CMK (cell line): Measurements from ENCODE around the gene LHX4.

ENCODE experiments used
- DNase-seq: peaks from one replicate; pipeline ENCODE4 v3.0.0-alpha.2; 2010; ENCODE audit warnings: low read depth

Gene LHX4

DNA sequence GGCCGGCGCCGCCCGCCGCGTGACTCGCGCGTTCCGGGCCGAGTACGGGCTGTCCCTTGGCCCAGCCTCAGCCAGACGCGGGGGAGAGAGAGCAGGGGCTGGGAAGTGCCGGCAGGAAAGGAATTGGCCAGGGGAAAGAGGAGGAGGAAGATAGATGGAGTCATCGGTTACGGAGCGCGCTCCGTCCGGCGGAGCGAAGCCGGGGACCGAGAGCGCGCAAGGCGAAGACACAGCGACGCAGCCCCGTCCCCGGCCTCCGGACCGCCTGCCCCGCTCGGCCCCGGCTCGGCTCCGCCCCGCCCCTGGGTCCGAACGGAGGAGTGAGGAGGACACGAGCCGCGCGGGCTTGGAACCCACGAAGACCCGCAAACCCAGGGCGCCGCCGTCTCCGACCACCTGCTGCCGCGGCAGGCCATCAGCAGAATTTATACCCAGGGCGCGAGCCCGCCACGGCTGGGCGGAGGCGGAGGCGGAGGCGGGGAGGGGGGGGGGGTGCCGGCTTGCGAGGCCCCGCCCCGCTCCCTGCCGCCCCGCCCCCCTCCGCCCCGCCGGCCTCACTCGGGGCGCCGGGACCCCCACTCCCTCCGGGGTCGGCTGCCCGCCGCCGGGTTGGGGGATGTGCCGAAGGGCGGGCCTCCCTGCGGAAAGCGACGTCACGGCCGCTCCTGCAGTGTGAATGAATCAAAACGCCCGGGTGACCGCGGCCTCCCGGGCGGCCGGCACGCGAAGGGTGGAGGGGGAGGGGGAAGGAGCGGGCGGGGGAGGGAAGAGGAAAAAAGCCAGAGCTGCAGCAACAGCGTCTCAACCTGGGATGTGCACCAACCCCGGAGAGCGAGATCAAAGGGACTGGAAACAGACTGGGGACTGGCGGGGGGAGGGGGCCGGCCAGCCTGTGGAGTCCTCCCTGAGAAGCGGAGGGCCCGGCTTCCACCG, at the start of gene LHX4:
Gene LHX4, plus strand, starts transcription at position 782 of the 933 bp plus-strand sequence. CDS start 266 bp downstream, outside the sequence.
- DNase-seq, result no peak

DNA sequence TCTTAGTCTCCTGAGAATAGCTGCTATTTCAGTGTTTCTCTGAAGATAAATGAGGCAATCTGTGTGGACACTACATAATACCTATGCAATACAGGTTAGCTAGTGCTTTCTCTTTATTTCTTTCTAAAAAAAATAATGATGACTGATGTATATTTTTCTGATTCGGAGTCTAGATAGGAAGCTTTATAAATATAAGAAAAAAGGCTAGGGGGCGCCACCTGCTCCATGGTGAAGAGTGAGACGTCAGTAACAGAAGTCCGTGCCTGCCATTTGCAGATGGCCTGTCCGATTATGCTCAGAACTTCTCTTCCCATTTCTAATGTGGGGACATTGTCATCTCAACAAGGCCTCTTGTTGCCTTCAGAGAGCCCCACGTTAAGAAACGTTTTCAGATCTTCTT, 49.0 kb upstream of the LHX4 start:
- DNase-seq, result no peak

DNA sequence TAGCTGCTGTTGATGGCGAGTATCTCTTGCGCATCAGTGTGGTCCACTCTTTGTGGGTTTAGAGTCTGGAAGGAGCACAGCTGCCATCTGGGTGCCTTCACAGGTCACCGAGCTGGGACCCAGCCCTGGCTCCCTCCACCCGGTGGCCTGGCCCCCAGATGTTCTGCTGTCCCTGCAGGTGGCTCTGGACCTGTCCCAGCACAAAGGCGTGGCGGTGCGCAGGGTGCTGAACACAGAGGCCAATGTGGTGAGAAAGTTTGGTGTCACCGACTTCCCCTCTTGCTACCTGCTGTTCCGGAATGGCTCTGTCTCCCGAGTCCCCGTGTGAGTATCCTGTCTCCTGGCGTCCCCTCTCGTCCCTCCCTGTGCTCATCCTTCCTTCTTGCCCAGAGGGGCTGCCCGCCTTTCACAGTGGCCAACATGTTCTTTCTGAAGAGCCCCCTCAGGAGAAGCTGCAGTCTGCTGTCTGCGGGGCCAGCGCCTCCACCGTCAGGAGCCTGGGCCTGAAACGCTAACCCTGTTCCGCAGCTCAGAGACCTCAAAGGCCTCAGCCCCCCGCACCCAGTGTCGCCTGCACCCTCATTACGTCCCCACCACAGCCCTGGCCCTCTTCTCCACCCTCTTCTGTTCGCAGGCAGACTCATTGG, 47.9 kb upstream of the LHX4 start:
- DNase-seq, result no peak

DNA sequence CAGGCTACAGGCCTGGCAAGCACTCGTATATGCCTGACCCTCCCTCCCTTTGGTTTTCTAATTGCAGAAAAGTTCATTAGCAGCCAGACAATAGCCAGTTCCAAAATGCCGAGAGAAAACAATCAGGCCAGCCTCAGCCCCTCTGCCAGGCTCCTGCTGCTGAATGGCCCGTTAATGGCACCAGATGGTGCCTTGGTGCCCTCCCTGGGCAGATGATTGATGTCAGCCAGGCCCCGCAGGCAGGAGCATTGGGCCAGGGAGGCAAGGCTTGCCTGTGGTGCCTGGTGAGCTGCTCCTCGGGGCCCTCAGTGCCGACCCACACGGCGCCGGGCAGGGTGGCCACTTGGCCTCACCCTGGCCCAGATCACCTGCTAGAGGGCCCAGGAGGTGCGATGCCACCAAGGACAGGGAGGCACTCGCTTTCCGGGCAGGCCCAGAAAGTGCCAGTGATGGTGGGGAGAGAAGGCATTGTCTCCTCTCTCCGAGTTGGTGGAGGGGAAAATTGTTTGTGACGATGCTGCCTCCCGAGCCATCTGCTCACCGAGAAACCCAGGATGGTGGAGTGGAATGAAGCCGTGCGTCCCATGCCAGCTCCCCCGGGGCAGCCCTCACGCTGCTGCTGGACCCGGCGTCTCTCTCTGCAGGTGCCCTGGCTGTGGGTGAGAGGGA, 47.3 kb upstream of the LHX4 start:
- no peak for DNase-seq

DNA sequence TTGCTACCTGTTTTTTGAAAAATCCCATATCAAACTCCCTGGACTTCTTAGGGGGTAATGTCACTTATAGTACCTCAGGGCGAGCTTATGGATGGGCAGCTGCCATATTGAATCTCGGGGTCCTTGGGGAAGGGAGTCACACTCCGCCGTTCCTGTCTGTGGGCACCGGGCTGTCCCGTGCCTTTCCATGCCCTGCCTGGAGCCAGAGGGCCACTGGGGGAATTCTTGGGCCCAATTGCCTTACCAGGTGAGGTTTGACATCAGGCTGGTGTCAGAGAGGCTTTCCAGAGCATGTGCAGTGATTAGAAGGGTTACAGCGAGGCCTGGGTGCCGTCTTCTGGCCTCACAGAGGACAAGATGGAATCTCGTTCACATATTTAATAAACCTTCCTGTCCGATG, 46.6 kb upstream of the LHX4 start:
- no peak for DNase-seq

DNA sequence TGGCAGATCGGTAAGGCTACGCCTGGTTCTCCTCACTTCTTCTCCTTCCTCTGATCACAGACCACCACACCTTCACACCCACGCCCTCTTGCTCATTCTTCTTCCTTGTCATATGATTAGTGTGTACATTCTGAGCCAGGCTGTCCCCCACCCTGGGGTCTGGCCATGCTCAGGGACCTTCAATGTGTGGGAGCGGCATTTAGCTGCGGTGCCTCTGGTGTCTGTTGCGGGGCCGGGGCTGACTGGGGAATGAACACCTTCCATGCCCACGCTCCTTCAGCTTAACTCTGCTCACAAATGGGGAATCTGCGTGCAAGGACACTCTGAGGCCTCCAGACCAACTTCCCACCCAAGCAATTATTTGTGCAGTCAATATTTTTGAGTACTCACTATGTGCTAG, 46.0 kb upstream of the LHX4 start:
- no peak for DNase-seq

DNA sequence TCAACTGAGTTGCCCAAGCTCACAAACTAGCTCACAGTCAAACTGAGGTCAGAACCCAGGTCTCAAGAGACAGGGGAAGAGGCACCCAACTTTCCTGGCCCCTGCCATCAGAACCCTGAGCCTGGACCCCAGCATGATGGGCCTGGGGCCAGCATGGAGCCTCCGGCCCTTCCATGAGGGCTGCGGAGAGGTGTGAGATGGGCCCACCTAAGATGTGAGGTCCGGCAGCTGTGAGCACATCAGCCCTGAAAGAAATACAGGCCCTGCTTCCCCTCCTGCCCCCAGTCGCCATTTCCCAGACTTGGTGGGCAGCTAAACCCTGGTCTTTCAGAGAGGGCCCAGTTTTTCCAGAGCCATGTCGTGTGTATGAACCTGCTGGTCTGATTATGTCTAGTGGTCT, 44.8 kb upstream of the LHX4 start:
- DNase-seq, result no peak

DNA sequence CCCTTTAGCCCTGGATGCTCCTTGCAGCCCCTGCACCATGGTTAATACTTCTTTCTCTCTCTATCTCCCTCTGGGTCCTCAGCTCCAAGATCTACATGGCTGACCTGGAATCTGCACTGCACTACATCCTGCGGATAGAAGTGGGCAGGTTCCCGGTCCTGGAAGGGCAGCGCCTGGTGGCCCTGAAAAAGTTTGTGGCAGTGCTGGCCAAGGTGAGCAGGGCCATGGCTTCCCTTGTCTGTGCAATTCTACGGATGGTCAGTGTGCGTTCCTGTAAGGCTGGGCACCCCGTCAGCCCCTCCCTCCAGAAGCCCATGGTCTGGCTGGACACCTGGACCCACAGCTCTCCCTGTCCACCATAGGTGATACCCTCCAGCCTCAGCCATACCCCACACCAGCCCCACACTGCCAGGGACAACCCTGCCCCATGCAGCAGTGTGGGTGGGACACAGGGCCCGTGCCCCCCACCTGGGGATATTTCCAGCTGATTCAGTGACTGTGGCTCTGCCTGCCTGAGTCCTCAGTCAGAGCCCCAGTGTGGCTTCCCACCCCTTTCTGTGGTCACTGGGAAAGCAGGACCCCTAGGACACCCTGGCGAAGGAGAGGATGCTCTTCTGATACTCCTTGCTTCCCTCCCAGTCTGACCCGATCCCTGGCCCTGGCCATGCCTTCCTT, 44.0 kb upstream of the LHX4 start:
- no peak for DNase-seq

DNA sequence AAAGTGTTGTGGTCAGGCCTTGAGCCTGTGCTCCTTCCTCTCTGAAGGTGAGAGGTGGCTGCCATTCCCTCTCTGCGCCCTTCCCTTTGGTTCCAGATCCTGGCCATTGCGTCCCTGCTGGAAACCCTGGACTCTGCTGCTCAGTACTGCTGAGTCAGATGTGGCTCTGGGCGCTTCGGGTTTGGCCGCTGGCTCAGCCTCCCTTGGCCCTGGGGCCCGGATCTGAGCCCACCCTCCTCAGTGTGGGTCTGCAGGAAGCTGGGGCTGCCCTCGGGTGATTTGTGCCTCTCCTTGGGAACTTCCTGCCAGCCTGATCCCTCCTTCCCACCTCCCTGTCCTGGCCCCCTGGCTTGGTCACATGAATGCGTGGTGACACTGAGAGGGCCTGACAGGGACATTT, 43.2 kb upstream of the LHX4 start:
- no peak for DNase-seq

DNA sequence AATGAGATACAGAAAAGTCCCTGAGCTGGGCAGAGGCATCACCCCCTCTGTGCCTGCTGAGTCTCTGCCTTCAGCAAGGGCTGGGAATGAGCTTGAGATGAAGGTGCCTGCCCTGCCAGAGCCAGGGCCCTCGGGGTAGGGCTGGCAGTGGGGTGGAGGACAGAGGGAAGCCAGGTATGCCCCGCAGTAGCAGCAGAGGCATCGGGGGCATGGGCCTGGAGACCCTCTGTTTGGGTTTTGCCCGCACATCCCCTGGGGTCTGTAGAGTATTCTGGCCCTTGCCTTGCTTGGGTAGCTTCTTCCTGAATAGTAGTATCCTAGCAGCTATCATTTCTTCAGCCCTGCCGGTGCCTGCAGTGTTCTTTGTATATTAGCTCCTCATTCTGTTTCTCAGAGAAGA, 42.4 kb upstream of the LHX4 start:
- no peak for DNase-seq

DNA sequence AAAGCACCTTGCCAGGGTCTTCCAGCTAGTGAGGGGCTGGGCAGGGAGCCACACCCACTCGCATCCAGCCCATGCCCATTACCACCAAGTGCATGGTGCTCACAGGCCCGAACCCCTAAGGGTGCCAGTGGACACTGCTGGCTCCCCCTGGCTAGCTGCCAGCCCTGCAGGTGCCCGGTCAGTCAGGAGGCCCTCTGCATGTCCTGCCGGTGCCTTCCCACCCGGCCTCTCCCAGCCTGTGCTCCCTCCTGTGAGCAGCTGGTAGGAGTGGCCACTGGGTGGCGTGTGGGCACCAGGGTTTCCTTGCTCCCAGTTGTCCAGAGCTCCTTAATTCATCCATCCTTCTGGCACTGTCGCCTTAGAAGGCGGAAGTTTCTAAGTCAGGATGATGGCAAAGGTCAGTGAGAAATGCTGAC, 42.0 kb upstream of the LHX4 start:
- DNase-seq, result no peak

DNA sequence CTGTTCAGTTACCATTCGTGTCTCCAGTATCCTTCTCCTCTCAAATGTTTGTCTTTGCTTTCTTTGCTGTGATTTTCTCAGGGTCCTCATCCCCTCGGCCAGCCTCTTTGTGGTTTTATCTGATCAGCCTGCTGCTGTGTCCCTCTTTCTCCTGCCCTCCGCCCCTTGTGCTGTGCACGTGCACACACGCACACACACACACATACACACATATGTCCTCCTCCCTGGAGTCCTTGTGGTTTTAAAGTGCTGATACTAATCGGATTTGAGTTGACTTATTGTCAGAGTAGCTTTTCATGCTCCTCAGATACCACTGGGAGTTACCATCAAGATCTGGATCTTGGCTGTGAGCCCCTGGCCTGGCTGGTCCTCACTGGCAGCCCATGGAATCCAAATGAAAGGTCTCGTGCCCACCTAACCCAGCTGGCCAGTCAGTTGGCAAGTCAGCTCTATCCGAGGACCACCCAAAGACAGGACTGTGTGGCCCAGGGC, 41.3 kb upstream of the LHX4 start:
- peak; percentile 45 for DNase-seq

DNA sequence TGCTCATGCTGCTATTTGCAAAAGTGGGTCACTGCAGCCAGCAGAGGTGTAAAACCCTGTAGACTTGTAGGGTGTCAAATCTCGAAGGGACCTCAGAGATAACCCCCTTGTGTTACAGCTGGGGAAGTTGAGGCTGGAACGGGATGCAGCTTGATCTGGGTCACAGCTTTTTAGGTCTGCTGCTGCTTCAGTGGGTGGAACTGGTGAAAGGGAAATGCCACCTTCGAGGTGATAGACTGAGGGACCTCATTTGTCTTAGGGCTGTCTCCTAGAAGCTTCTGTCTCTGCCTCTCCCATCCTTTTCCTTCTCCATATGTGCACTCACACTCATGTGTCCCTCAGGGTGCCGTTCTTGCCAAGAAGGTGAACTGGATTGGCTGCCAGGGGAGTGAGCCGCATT, 40.0 kb upstream of the LHX4 start:
- no peak for DNase-seq

DNA sequence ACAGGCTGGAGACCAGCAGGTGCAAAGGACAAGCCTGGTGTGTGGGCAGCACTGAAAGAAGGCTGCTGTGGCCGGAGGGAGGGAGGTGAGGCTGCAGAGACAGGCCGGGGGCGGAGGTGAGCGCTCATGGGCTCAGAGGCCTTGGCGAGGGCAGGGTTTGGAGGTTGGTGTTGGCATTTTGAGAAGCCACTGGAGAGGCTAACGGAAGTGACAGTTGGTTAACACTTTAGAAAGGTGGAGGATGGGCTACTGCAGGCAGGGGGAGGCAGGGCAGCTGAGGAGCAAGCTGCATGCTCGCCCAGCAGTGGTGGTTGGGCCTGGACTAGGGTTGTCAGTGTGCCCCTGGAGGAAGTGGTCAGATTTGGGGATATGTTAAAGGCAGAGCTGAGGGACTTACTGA, 37.9 kb upstream of the LHX4 start:
- DNase-seq, result peak; percentile 34

DNA sequence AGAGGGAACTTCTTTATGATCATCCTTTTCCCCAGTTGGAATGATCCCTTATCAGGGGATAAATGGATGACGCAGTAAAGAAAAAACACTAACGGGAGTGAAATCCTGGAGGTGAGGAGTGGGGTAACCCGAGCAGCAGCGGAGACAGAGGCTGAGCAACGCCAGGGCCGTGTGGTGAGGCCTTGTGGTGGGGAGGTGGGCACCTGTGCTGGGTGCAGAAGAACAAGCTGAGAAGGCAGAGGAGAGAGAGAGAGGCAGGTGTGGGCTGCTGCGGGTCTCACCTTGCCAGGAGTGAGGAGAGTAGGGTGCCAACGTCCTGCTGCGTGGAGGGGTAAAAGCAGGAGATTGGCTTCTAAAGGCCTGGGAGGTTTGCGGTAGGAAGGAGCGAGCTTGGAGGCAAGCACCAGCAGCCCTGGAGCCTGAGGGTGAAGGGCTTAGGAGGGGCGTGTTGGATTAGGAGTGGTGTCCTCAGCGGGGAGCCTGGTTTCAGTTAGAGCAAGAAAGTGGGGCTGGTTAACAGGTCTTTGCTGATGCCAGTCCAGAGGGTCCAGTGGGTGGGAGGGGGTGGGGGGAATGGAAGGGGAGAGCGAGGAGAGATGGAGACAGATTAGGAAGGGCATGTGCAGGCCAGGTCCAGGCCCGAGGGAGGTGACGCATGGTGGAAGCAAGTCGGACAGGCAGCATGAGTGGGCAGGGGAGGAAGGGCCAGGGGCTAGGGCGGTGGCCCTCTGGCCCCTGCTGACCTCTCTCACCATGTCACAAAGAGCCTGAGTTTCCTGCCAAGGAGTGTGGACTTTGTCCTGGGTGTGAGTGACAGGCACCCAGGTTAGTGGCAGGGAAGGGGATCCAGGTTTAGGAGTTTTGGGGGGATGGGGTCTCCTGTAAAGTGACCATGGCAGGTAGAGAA, 36.7 kb upstream of the LHX4 start:
- no peak for DNase-seq

DNA sequence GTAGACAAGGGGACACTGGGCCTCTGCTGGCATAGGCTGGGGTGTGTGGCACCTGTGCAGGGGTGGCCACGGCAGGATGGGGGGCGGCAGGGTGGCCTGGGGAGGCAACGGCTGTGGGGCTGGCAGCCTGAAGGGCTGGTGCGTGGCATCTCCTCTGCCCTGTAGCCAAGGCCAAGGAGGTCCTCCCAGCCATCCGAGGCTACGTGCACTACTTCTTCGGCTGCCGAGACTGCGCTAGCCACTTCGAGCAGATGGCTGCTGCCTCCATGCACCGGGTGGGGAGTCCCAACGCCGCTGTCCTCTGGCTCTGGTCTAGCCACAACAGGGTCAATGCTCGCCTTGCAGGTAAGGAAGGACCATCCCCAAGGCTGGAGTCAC, 36.0 kb upstream of the LHX4 start:
- DNase-seq, result no peak

DNA sequence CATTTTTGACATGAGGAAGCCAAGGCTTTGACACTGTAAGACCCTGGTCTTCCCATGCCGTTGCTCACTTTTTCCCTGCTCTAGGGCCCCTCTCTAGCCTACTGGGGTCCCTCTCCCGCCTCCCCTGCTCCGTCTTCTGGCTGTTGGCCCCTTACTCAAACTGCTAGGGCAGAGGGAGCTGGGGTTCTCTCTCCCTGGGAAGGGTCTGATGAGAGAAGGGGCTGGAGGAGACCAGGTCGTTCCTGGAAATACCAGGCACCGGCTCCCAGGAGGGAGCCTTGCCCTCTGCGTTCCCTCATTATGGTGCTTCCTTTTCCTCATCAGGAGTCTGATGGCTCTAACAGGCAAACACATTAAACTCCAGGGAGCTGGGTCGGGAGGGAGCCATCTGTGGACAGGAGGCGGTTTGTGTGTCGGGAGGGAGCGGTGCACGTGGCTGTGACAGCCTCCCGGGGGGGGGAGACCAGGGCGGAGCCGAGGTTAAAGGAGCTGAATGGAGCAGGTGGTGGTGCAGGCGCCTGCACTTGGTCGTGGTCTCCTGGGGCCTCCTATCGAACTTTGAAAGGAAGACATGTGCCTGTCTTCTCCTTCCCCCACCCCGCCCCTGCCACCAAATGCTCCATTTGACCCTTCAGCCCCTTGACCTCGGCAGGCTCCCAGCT, 35.4 kb upstream of the LHX4 start:
- DNase-seq, result no peak

DNA sequence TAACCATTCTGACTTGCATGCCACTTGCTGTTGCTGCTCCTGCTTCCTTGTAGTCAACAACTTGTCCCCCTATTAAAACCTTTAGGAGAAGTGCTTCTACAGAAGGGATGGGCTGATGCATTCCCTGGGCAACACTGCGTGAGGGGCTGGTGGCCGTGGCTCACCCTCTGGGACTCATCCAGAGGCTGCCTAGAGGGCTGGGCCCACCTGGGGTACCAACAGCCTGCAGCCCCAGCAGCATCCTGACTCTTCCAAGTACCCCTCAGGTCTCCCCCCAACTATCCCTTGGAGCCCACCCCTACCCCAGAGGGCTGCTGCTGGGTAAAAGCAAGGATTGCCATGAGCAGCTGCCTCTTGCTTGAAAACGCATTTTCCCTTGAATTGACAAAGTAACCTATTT, 34.7 kb upstream of the LHX4 start:
- DNase-seq, result no peak

DNA sequence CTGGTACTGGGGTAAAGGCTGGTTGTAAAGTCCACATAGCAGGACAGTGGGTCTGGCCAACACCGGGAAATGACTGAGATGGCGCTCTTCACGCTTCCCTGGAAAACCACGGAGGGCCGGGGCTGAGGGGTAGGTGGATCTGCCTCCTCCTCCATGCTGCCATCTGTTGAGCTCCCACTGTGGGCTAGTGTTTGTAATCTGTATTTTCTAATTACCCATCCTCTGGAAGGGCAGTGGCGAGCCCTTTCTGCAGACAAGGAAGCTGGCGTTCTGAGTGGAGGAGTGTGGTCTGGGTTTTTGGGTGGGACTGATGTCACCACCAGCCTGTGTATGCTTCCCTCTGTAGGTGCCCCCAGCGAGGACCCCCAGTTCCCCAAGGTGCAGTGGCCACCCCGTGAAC, 34.1 kb upstream of the LHX4 start:
- DNase-seq, result no peak

DNA sequence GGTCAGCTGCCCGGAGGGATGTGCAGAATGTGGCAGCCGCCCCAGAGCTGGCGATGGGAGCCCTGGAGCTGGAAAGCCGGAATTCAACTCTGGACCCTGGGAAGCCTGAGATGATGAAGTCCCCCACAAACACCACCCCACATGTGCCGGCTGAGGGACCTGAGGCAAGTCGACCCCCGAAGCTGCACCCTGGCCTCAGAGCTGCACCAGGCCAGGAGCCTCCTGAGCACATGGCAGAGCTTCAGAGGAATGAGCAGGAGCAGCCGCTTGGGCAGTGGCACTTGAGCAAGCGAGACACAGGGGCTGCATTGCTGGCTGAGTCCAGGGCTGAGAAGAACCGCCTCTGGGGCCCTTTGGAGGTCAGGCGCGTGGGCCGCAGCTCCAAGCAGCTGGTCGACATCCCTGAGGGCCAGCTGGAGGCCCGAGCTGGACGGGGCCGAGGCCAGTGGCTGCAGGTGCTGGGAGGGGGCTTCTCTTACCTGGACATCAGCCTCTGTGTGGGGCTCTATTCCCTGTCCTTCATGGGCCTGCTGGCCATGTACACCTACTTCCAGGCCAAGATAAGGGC, 33.5 kb upstream of the LHX4 start:
- no peak for DNase-seq
